B cell (primary cell): ENCODE measurements around the gene FLNB.

Experiments
- EZH2 ChIP-seq: IDR thresholded peaks from 2 replicates; pipeline ENCODE4 v1.6.1; 2012; ENCODE audit warnings: borderline replicate concordance, low read depth, mild to moderate bottlenecking, moderate library complexity, low read length; ENCODE audit not compliant: insufficient read depth, poor library complexity, severe bottlenecking
- TF ChIP-seq, protein P1 (sequence below): fragments of 200-600 bp; IDR thresholded peaks from one replicate; pipeline ENCODE4 v1.8.0; 2022; ENCODE audit warnings: antibody characterized with exemption, mild to moderate bottlenecking

- no peak for TF ChIP-seq EZH2
- TF ChIP-seq, protein P1, sequence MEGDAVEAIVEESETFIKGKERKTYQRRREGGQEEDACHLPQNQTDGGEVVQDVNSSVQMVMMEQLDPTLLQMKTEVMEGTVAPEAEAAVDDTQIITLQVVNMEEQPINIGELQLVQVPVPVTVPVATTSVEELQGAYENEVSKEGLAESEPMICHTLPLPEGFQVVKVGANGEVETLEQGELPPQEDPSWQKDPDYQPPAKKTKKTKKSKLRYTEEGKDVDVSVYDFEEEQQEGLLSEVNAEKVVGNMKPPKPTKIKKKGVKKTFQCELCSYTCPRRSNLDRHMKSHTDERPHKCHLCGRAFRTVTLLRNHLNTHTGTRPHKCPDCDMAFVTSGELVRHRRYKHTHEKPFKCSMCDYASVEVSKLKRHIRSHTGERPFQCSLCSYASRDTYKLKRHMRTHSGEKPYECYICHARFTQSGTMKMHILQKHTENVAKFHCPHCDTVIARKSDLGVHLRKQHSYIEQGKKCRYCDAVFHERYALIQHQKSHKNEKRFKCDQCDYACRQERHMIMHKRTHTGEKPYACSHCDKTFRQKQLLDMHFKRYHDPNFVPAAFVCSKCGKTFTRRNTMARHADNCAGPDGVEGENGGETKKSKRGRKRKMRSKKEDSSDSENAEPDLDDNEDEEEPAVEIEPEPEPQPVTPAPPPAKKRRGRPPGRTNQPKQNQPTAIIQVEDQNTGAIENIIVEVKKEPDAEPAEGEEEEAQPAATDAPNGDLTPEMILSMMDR, result no peak
Measured at GRCh38 chr3:58082047-58082446, 73.8 kb downstream of the FLNB start.
